ENCODE results near the gene POU6F2.

DNA sequence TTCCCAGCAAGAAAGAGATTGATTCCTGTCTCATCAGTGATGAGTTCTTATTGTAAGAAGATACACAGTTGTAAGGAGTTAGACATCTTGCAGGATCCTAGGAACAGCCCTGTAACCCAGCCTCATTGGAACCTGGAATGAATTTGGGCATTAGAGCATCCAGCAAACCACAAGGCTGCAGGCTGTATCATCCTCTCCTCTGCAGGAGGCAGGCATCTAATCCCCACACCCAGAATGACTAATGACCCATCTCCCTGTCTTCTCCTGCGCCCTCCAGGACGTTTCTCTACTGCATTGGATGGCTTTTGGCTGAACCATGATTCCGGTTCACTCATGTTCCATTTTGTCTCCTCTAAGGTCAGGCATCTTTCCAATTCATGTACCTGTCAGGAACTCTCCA, 233.9 kb downstream of the POU6F2 start:
- TF ChIP-seq, protein P1, sequence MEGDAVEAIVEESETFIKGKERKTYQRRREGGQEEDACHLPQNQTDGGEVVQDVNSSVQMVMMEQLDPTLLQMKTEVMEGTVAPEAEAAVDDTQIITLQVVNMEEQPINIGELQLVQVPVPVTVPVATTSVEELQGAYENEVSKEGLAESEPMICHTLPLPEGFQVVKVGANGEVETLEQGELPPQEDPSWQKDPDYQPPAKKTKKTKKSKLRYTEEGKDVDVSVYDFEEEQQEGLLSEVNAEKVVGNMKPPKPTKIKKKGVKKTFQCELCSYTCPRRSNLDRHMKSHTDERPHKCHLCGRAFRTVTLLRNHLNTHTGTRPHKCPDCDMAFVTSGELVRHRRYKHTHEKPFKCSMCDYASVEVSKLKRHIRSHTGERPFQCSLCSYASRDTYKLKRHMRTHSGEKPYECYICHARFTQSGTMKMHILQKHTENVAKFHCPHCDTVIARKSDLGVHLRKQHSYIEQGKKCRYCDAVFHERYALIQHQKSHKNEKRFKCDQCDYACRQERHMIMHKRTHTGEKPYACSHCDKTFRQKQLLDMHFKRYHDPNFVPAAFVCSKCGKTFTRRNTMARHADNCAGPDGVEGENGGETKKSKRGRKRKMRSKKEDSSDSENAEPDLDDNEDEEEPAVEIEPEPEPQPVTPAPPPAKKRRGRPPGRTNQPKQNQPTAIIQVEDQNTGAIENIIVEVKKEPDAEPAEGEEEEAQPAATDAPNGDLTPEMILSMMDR (IDR thresholded peaks at IDR 0.05 in 4 of 5, conservative IDR thresholded peaks at IDR 0.05 in 1 of 5), result no peak
- TF ChIP-seq POLR2A (IDR thresholded peaks at IDR 0.05), result no peak
